ENCODE results near the gene ZNF621. TPM values are rescaled to one million over a fixed set of nuclear protein-coding genes. Genes with fewer than 3 reads are reported as not detected.

Gene ZNF621
- 29.5 and 32.6 TPM in 2 replicates for total RNA-seq
- long read RNA-seq, full-length matches to known transcripts = 7 of 15 reads
- long read RNA-seq, partial matches to known transcripts = 1 of 15 reads
- long read RNA-seq, other reads (novel, unspliced or antisense) = 7 of 15 reads

DNA sequence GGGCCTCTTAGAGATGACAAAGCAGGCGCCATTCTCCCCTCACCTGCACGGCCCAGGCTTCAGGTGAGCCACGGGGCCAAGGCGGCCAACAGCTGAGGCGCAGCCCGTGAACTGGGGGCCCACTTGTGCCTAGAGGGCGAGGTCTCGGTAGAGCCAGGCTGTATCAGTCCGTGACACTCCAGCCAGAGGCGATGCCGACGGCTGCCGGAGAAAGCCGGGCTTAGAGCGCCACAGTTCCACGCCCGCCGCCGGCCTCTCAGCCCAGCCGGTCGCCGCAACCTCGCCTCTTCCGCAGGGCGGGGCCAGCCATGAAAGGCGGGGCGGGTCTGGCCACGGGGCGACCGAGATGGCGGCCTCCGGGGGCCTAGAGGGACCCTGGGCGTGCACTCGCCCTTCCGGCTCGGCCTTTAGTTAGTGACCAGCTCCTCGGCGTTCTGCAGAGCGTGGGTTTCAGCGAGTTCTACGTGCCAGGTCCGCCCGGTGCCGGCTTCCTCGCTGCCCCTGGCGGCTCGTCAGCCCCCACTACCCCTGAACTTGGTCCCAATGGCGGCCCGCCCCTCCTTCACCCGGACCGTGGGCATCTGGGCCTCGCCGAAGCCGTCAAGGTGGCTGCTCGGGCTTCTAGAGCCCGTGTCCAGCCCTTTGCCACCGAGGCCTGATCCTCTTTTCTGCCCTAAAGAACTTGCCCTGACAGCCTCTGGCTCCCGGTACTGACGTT lies at the start of gene ZNF621:
Gene ZNF621, plus strand, starts transcription at position 393 of the 718 bp plus-strand sequence. CDS start 881 bp downstream, outside the sequence.
- peak; percentile 86 for DNase-seq (ENCODE audit: low read depth, low spot score)
- Mint-ChIP-seq H3K4me3 (peak within 1 kb of the TSS; percentile 99), H3K27ac (ENCODE audit: unreplicated experiment) (peak within 1 kb of the TSS; percentile 97), H3K9me3 (no peaks in the 10 kb centered on the region), H3K27me3 (ENCODE audit: low read depth) (no peaks in the 10 kb centered on the region), H3K36me3 (ENCODE audit: low read depth) (peaks cover 15% of the 10 kb centered on the region), H3K4me1 (peaks cover 40% of the 10 kb centered on the region)
- TF ChIP-seq, protein P1, sequence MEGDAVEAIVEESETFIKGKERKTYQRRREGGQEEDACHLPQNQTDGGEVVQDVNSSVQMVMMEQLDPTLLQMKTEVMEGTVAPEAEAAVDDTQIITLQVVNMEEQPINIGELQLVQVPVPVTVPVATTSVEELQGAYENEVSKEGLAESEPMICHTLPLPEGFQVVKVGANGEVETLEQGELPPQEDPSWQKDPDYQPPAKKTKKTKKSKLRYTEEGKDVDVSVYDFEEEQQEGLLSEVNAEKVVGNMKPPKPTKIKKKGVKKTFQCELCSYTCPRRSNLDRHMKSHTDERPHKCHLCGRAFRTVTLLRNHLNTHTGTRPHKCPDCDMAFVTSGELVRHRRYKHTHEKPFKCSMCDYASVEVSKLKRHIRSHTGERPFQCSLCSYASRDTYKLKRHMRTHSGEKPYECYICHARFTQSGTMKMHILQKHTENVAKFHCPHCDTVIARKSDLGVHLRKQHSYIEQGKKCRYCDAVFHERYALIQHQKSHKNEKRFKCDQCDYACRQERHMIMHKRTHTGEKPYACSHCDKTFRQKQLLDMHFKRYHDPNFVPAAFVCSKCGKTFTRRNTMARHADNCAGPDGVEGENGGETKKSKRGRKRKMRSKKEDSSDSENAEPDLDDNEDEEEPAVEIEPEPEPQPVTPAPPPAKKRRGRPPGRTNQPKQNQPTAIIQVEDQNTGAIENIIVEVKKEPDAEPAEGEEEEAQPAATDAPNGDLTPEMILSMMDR (conservative IDR thresholded peaks at IDR 0.05) = no peak

GRCh38 chr3:40476478-40477470 lies 48.0 kb upstream of the ZNF621 start, which contains the start of gene ZNF619:
Gene ZNF619 (plus strand): TSS chr3:40477122. CDS start chr3:40477980, 858 bp downstream.
- H3K9me3 Mint-ChIP-seq = no peaks in the 10 kb centered on the region
- peaks cover 3% of the 10 kb centered on the region for H3K27me3 Mint-ChIP-seq (ENCODE audit: low read depth)

GRCh38 chr3:40477666-40478065 lies 47.1 kb upstream of the ZNF621 start:
- TF ChIP-seq, protein P1 (conservative IDR thresholded peaks at IDR 0.05) = no peak
- Mint-ChIP-seq H3K9me3 (no peaks in the 10 kb centered on the region), H3K27ac (ENCODE audit: unreplicated experiment) (peak overlapping the region; percentile 1), H3K27me3 (ENCODE audit: low read depth) (peaks cover 3% of the 10 kb centered on the region), H3K4me1 (peaks cover 6% of the 10 kb centered on the region), H3K4me3 (peak overlapping the region; percentile 89), H3K36me3 (ENCODE audit: low read depth) (no peaks in the 10 kb centered on the region)
- no peak for DNase-seq (ENCODE audit: low read depth, low spot score)

More at GRCh38 chr3:40476478-40477470, 48.0 kb upstream of the ZNF621 start, which contains the start of gene ZNF619:
- peaks cover 6% of the 10 kb centered on the region for H3K4me1 Mint-ChIP-seq
- no peaks in the 10 kb centered on the region for H3K36me3 Mint-ChIP-seq (ENCODE audit: low read depth)
- H3K4me3 Mint-ChIP-seq = peak within 1 kb of the TSS; percentile 89
- DNase-seq (ENCODE audit: low read depth, low spot score) = peak; percentile 44
- H3K27ac Mint-ChIP-seq (ENCODE audit: unreplicated experiment) = peak within 1 kb of the TSS; percentile 29
- TF ChIP-seq, protein P1 (conservative IDR thresholded peaks at IDR 0.05) = no peak

DNA sequence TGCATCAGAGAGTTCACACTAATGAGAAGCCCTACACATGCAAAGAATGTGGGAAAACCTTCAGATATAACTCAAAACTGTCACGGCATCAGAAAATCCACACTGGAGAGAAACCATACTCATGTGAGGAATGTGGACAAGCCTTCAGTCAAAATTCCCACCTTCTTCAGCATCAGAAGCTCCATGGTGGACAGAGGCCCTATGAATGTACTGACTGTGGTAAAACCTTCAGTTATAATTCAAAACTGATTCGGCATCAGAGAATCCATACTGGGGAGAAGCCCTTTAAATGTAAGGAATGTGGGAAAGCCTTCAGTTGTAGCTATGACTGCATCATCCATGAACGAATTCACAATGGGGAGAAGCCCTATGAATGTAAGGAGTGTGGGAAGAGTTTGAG lies 37.6 kb upstream of the ZNF621 start:
- Mint-ChIP-seq H3K27ac (ENCODE audit: unreplicated experiment) (no peak overlapping the region), H3K4me1 (no peaks in the 10 kb centered on the region), H3K27me3 (ENCODE audit: low read depth) (no peaks in the 10 kb centered on the region), H3K9me3 (peaks cover 15% of the 10 kb centered on the region), H3K4me3 (no peak overlapping the region), H3K36me3 (ENCODE audit: low read depth) (peaks cover 26% of the 10 kb centered on the region)
- TF ChIP-seq, protein P1 (conservative IDR thresholded peaks at IDR 0.05) = no peak
- no peak for DNase-seq (ENCODE audit: low read depth, low spot score)

- Mint-ChIP-seq H3K9me3 (peaks cover 15% of the 10 kb centered on the region), H3K4me3 (no peak overlapping the region), H3K27ac (ENCODE audit: unreplicated experiment) (no peak overlapping the region), H3K36me3 (ENCODE audit: low read depth) (peaks cover 26% of the 10 kb centered on the region), H3K4me1 (no peaks in the 10 kb centered on the region), H3K27me3 (ENCODE audit: low read depth) (peaks cover 5% of the 10 kb centered on the region)
- TF ChIP-seq, protein P1 (conservative IDR thresholded peaks at IDR 0.05) = no peak
- no peak for DNase-seq (ENCODE audit: low read depth, low spot score)
Observed at GRCh38 chr3:40490916-40491315, 33.8 kb upstream of the ZNF621 start.

All from neural crest cell (in vitro differentiated cells).